IPS-18c (cell line): ENCODE data around the gene TLL1.

Experiments used
- H3K4me3 ChIP-seq: 2 replicates; pipeline ENCODE4 v1.7.0; 2013; ENCODE audit warnings: low read depth, mild to moderate bottlenecking, low read length, moderate library complexity; ENCODE audit not compliant: insufficient read depth
- H3K9me3 ChIP-seq: one replicate; pipeline ENCODE4 v1.6.1; 2013; ENCODE audit warnings: mild to moderate bottlenecking, low read length, moderate library complexity; ENCODE audit not compliant: control insufficient read depth, insufficient read depth

The TLL1 gene

GRCh38 chr4:166075599-166075998 lies 202.6 kb downstream of the TLL1 start:
- no peaks in the 10 kb centered on the region for H3K9me3 ChIP-seq

DNA sequence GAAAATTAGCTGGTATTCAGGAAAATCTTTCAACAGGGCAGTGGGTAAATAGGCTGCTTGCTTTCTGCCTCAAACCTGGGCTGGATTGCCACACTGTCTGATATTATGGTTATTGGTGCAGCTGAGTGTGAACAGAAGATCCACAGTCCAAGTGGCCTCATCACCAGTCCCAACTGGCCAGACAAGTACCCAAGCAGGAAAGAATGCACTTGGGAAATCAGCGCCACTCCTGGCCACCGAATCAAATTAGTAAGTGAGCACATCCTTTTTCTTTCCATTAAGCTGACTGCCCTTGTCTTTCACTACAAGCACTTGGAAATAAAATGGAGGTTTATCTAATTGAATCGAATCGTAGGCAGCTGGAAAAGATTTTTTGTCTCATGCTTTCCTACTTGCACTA lies 204.7 kb downstream of the TLL1 start:
- Histone ChIP-seq H3K9me3 (no peaks in the 10 kb centered on the region), H3K4me3 (no peak overlapping the region)

More at GRCh38 chr4:166075599-166075998, 202.6 kb downstream of the TLL1 start:
- no peak overlapping the region for H3K4me3 ChIP-seq

DNA sequence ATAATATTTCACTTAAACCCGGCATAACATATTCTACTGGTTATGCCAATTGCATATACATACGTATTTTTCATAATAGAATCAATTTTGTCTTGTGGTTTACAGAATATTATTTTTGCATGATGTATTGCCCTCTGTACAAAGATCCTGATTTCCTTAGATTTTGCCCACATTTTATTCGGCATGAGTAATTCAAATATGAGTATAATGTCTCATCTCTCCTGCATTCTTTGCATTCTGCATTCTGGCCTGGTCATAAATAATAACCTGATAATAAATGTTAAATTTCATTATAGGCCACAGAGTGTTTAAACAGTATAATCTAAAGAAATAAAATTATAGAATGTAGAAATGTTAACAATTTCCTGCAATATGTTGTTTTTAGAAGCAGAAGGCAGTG lies 205.3 kb downstream of the TLL1 start:
- H3K4me3 ChIP-seq = no peak overlapping the region

GRCh38 chr4:166078955-166079354 lies 205.9 kb downstream of the TLL1 start:
- Histone ChIP-seq H3K9me3 (no peaks in the 10 kb centered on the region), H3K4me3 (no peak overlapping the region)

More for the DNA sequence above, 205.3 kb downstream of the TLL1 start:
- H3K9me3 ChIP-seq = no peaks in the 10 kb centered on the region

GRCh38 chr4:166087569-166087968 lies 214.5 kb downstream of the TLL1 start:
- Histone ChIP-seq H3K9me3 (no peaks in the 10 kb centered on the region), H3K4me3 (no peak overlapping the region)

DNA sequence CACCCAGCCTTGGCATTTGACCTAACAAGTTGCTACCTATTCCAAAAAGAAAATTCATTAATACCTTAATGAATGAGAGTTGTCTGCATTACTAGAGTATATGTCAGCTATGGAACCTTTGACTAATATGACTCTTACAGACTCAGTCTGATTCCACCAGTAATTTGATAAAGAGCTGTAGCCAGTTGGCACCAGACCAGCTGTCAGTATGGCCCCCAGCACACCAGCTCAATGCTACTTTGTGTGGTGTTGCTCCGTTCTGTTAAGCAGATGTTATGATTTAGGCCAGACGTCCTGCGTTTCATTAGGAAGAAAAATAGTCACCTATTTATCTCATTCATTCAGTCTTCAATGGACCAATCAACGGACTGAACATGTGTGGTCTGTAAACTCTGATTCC lies 215.5 kb downstream of the TLL1 start:
- H3K4me3 ChIP-seq = no peak overlapping the region
- no peaks in the 10 kb centered on the region for H3K9me3 ChIP-seq

DNA sequence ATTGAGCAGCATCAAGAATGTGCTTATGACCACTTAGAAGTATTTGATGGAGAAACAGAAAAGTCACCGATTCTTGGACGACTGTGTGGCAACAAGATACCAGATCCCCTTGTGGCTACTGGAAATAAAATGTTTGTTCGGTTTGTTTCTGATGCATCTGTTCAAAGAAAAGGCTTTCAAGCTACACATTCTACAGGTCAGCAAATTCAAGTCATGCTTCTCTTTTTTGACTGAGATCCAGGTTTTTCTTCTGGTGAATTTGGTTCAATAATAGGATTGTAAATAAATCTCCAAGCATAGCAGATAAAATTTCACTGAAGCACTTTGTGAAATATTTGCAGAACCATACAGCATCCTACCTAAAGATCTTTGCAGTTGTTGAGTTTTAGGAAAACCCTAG lies 218.1 kb downstream of the TLL1 start:
- Histone ChIP-seq H3K4me3 (no peak overlapping the region), H3K9me3 (no peaks in the 10 kb centered on the region)

- no peak overlapping the region for H3K4me3 ChIP-seq
- H3K9me3 ChIP-seq = no peaks in the 10 kb centered on the region
These were observed 219.0 kb downstream of the TLL1 start for GRCh38 chr4:166091912-166092510.

DNA sequence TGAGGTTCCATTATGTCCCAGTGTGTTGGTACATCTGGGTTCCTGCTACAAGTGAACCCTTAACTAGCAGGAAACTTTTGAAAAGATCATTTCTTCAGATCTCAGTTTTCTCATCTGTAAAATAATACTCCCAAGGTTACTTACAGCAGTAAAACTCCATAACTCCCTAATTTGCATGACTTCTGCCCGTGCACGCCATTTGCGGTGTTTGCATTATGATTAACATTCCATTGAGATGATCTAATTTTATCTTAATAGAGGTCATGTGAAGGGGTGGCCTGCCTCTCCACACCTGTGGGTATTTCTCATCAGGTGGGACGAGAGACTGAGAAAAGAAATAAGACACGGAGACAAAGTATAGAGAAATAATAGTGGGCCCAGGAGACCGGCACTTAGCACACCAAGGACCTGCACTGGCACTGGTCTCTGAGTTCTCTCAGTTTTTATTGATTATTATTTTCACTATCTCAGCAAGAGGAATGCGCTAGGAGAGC lies 219.8 kb downstream of the TLL1 start:
- H3K9me3 ChIP-seq = no peaks in the 10 kb centered on the region
- H3K4me3 ChIP-seq = no peak overlapping the region

DNA sequence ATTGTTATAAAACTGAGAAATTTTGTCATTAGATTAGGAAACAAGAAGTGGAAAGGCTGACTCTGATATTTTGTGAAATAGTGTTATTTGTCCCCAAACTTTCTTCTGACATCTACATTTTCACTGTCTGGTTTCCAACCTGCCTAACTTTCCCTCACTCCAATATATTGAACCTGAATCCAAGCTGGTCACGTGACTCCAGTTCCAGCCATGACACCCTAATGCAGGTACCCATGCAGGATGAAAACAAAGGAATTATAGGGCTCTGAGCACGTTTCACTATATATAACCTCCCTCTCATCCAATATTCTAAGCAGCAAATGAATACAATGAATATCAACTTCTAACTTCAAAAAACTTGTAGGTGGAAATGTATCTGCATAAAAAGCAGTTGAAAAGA lies 231.6 kb downstream of the TLL1 start:
- H3K9me3 ChIP-seq = no peaks in the 10 kb centered on the region
- no peak overlapping the region for H3K4me3 ChIP-seq

DNA sequence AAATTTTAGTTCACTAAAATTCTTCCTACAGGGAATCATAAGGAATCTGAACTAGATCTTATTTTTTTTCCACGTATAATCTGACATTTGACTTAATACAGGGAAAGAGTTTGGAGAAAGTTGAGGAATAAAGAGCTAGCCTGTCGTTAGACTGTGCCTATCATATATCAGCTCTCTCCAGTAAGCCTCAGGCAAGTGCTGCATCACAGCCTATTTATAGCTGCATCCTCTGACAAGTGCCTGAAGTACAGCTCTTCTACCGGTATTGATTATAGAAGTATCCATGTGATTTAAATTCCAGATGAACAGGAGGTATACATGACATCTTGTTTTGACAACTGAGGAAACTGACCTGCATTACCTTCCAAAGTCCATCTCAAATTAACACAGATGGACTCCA lies 248.9 kb downstream of the TLL1 start:
- H3K9me3 ChIP-seq = no peaks in the 10 kb centered on the region
- no peak overlapping the region for H3K4me3 ChIP-seq

DNA sequence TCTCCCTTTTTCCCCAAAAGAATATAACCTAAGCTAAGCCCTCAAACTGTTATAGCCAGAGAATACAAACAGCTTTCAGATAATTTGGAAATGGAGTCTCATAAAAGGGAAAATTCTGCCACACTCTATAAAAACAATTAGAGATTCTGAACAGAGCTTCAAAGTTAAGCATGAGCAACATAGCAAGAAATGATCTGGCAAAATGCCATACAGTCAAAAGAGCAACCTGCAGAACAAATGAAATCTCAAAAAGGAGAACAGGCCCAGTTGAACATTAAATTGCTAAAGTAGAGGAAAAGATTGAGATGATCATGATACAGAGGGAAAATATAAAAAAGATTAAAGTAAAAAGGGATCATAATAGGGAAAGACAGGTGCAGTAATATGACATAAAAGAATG lies 250.5 kb downstream of the TLL1 start:
- Histone ChIP-seq H3K4me3 (no peak overlapping the region), H3K9me3 (no peaks in the 10 kb centered on the region)

GRCh38 chr4:166128403-166128802 lies 255.4 kb downstream of the TLL1 start:
- Histone ChIP-seq H3K9me3 (no peaks in the 10 kb centered on the region), H3K4me3 (no peak overlapping the region)

DNA sequence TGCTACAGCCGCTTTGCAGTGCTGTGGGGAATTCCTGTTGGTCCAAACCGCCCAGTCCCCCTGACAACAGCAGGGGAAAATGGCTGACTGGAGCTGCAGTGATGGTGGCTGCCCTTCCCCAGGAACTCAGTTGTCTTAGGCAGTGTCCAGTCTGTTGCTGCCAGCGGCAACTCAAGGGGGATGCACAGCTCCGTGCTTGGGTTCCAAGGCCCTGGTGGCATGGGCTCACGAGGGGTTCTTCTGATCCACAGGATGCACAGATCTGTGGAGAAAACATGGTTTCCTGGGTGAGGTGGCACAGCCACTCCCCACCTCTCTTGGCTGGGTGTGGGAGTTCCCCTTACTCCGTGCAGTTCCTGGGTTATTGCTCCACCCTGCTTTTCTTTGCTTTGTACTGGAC lies 261.2 kb downstream of the TLL1 start:
- H3K9me3 ChIP-seq = peaks cover 3% of the 10 kb centered on the region
- H3K4me3 ChIP-seq = no peak overlapping the region

DNA sequence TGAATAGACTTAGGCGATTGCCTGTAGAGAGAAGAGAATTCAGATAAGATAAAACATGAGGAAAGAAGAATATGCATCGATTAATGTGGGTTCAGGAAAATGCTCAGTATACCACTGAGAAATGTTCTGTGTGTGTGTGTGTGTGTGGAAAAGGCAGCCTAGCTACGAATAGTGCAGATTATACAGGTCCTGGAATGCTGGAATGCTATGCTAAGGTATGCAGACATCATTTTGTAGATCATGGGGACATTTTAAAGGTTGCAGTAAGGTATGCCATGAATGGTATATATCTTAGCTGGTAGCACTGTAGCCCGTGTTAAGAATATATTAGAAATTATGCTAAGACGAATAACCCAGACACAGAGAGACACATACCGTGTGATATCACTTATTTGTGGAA lies 267.9 kb downstream of the TLL1 start:
- H3K9me3 ChIP-seq = no peaks in the 10 kb centered on the region
- no peak overlapping the region for H3K4me3 ChIP-seq

- no peaks in the 10 kb centered on the region for H3K9me3 ChIP-seq
- no peak overlapping the region for H3K4me3 ChIP-seq
These were observed 270.2 kb downstream of the TLL1 start for GRCh38 chr4:166143227-166143626.

DNA sequence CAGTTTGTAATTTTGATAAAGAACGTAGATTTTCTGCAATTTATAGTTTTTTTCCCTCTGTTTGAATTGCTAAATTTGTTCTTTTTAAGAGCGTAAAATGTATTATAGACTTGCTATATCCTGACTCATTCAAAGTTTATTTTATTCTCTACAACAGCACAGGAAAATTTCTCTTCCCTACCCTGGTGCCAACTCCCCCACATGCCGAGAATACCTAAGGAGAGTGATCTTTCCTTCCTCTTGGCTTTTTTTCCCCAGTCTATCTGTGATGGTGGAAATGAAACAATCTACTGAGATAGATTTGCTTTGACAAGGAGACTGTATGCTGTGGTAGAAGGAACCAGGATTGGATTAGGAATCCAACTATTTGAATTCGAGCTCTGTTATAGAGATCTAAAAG lies 271.6 kb downstream of the TLL1 start:
- H3K9me3 ChIP-seq = no peaks in the 10 kb centered on the region

DNA sequence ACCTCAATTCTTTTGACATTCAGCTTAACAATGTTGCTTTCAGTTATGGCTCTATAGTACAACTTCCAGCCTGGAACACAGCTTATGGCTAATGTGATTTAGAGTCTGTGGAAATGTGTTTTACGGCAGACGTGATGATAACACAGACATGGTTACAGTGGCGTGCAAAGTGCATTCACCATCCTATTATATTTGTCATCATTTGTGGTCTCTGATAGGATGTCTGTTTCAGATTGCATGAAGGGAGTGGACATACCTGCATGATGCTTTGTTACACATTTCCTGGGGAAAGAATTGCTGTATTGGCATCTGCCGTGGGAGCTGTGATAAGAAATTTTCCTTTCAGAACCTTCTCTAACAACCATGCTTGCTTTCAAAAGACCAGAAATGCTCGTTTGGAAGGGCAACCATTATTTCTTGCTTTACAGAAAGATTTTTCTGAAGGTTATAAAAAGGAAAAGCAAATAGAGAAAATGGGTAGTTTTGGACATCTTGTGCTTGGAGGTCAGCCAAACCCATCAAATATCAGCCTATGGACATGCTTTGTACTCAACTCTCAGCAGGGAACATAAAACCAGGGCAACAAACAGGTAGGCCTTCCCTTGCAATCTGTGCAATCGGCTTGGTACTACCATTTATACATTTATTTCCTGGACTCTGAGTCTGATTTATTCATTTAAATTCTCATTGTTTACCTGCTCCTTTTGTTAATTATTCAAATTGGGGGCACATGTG lies 273.9 kb downstream of the TLL1 start:
- H3K9me3 ChIP-seq = no peaks in the 10 kb centered on the region
- no peak overlapping the region for H3K4me3 ChIP-seq

More for the DNA sequence above, 271.6 kb downstream of the TLL1 start:
- H3K4me3 ChIP-seq = no peak overlapping the region
